Measurements from ENCODE around the gene ATP5F1B.

- TF ChIP-seq CTCF (IDR thresholded peaks at IDR 0.05 in 2 of 3, conservative IDR thresholded peaks at IDR 0.05 in 1 of 3; ENCODE audit: borderline replicate concordance in 1 of 3, insufficient read depth in 1 of 3, low read depth in 2 of 3, low read length in 2 of 3) = no peak
- TF ChIP-seq, protein P1, sequence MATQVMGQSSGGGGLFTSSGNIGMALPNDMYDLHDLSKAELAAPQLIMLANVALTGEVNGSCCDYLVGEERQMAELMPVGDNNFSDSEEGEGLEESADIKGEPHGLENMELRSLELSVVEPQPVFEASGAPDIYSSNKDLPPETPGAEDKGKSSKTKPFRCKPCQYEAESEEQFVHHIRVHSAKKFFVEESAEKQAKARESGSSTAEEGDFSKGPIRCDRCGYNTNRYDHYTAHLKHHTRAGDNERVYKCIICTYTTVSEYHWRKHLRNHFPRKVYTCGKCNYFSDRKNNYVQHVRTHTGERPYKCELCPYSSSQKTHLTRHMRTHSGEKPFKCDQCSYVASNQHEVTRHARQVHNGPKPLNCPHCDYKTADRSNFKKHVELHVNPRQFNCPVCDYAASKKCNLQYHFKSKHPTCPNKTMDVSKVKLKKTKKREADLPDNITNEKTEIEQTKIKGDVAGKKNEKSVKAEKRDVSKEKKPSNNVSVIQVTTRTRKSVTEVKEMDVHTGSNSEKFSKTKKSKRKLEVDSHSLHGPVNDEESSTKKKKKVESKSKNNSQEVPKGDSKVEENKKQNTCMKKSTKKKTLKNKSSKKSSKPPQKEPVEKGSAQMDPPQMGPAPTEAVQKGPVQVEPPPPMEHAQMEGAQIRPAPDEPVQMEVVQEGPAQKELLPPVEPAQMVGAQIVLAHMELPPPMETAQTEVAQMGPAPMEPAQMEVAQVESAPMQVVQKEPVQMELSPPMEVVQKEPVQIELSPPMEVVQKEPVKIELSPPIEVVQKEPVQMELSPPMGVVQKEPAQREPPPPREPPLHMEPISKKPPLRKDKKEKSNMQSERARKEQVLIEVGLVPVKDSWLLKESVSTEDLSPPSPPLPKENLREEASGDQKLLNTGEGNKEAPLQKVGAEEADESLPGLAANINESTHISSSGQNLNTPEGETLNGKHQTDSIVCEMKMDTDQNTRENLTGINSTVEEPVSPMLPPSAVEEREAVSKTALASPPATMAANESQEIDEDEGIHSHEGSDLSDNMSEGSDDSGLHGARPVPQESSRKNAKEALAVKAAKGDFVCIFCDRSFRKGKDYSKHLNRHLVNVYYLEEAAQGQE (IDR thresholded peaks at IDR 0.05; ENCODE audit: low read depth) = no peak
- no peak for TF ChIP-seq MAX (IDR thresholded peaks at IDR 0.05)
- TF ChIP-seq EZH2phosphoT487 (IDR thresholded peaks at IDR 0.05; ENCODE audit: borderline replicate concordance) = no peak
- no peak for TF ChIP-seq POLR2A (IDR thresholded peaks at IDR 0.05; ENCODE audit: borderline replicate concordance, extremely low read depth, insufficient read depth, insufficient read length)
- TF ChIP-seq JUND (IDR thresholded peaks at IDR 0.05) = no peak
- TF ChIP-seq ZNF274 (IDR thresholded peaks at IDR 0.05; ENCODE audit: low read depth, low read length) = no peak
- TF ChIP-seq EZH2 (IDR thresholded peaks at IDR 0.05) = no peak
- no peak for TF ChIP-seq ZFX (IDR thresholded peaks at IDR 0.05)
- TF ChIP-seq POLR2AphosphoS5 (IDR thresholded peaks at IDR 0.05; ENCODE audit: low read depth, low read length) = no peak; the same call in 1 of the 2 replicates
Measured at GRCh38 chr12:56596815-56597214, 49.0 kb downstream of the ATP5F1B start.

Measured in HCT116 (cell line).